ENCODE data around the gene NPY5R.

NPY5R gene

DNA sequence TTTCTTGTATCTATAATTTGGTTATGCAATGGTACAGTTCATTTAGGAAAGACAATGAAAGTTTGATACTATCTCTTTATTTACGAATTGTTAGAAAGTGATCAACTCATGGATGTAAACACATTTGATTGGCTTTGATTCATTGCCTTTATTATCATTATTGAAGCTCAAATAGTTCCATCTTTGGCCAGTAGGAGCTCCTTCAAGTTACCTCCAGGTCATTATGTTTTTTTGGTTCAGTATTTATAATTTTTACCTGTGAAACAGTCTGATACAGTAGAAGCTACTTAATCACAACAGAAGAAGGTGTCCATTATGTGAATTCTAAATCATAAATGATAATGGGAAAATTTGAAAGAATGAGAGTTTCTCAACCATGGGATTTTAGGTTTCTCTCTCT, 12.4 kb downstream of the NPY5R start:
- no peak for DNase-seq (ENCODE audit: low read depth)
- TF ChIP-seq CTCF (conservative IDR thresholded peaks at IDR 0.05; ENCODE audit: low read depth, low read length) = no peak
- H3K4me3 ChIP-seq (ENCODE audit: low read length) = no peak overlapping the region

GRCh38 chr4:163367651-163368050, 24.0 kb downstream of the NPY5R start:
- DNase-seq (ENCODE audit: low read depth) = no peak
- H3K4me3 ChIP-seq (ENCODE audit: low read length) = no peak overlapping the region
- TF ChIP-seq CTCF (conservative IDR thresholded peaks at IDR 0.05; ENCODE audit: low read depth, low read length) = no peak

- no peak for TF ChIP-seq CTCF (conservative IDR thresholded peaks at IDR 0.05; ENCODE audit: low read depth, low read length)
- no peak overlapping the region for H3K4me3 ChIP-seq (ENCODE audit: low read length)
- no peak for DNase-seq (ENCODE audit: low read depth)
These were observed 28.3 kb downstream of the NPY5R start for GRCh38 chr4:163372029-163372428.

DNA sequence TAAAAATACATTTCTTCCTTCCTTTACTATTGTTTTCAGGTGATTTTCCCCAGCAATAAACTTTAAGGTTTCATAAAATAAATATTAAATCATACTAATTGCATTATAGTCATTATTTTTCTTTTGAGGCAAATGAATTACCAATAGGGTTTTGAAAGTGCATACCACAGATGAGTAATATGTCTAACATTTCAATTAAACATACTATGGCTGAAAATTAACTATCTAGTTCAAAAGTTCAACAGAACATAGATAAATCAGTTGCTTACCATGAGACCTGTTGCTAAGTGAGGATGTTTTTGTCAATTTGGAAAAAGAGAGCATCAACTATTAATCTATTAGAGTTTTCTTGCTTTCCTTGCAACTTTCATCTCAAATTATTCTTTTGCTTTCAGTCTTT, 35.0 kb downstream of the NPY5R start:
- DNase-seq (ENCODE audit: low read depth) = no peak
- no peak for TF ChIP-seq CTCF (conservative IDR thresholded peaks at IDR 0.05; ENCODE audit: low read depth, low read length)
- no peak overlapping the region for H3K4me3 ChIP-seq (ENCODE audit: low read length)

- no peak for TF ChIP-seq CTCF (conservative IDR thresholded peaks at IDR 0.05; ENCODE audit: low read depth, low read length)
- no peak overlapping the region for H3K4me3 ChIP-seq (ENCODE audit: low read length)
- no peak for DNase-seq (ENCODE audit: low read depth)
These were observed 37.0 kb downstream of the NPY5R start for GRCh38 chr4:163380703-163381102.

GRCh38 chr4:163382178-163382869, 38.6 kb downstream of the NPY5R start:
- TF ChIP-seq CTCF (conservative IDR thresholded peaks at IDR 0.05; ENCODE audit: low read depth, low read length) = no peak
- peak; percentile 76 for DNase-seq (ENCODE audit: low read depth)
- H3K4me3 ChIP-seq (ENCODE audit: low read length) = no peak overlapping the region

DNA sequence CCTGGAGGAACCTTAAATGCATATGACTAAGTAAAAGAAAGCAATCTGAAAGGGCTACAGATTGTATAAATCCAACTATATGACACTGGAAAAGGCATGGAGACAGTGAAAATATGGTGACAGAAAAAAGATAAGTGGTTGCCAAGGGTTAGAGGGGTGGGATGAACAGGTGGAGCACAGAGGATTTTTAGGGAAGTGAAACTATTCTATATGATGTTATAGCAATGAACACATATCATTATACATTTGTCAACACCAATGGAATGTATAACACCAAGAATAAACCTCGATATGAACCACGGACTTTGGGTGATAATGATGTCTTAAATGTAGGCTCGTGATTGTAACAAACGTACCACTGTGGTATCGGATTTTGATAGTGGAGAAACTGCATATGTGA, 40.7 kb downstream of the NPY5R start:
- H3K4me3 ChIP-seq (ENCODE audit: low read length) = no peak overlapping the region
- no peak for TF ChIP-seq CTCF (conservative IDR thresholded peaks at IDR 0.05; ENCODE audit: low read depth, low read length)
- DNase-seq (ENCODE audit: low read depth) = no peak
